ENCODE results near the gene PSMB10.

PSMB10 gene

DNA sequence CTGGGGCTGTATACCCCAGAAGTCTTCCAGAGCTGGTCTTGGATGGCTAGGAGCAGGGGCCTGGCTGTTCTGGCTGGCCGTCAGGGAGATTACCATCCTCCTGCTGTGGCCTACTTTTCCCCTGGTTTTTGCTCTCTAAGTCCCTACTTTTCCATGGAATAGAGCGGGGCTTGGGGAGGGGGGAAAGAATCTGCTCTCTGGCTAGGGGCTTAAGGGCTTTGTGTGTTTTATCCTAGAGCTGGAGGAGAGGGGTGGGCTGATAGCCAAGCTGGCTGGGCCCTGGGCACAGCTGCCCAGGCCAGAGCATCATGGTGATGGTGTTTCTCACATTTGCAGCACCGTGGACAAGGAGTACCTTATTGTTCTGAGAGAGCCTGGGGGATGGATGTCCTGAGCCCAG is 48.3 kb downstream of the PSMB10 start:
- no peak for DNase-seq

DNA sequence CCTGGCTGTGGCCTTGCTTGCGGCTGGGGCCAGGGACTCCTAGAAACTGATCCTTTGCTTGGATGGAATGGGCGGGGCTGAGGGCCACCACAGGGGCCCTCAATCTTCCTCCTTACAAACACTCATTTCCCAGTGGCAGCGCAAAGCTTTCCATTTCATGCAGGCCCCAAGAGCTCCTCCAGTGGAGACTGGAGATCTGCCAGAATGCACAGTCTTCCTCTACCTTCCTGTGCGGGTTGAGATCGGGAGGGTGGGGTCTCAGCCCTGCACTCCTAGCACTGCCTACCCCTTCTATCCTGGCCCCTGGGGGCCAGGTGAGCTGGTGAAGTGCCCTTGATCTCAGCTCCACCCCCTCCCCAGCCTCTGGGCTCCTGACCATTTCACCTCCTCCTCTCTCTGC is 50.3 kb downstream of the PSMB10 start:
- DNase-seq: no peak

DNA sequence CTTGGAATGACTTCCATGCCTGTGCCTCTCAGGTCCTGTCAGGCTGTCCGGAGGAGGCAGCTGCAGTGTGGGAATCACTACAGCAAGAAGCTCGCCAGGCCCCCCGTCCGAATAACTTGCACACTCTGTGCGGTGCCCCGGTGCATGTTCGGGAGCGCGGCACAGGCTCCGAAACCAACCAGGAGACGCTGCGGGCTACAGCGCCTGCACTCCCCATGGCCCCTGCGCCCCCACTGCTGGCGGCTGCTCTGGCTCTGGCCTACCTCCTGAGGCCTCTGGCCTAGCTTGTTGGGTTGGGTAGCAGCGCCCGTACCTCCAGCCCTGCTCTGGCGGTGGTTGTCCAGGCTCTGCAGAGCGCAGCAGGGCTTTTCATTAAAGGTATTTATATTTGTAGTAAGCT is 50.7 kb downstream of the PSMB10 start:
- no peak for DNase-seq

DNA sequence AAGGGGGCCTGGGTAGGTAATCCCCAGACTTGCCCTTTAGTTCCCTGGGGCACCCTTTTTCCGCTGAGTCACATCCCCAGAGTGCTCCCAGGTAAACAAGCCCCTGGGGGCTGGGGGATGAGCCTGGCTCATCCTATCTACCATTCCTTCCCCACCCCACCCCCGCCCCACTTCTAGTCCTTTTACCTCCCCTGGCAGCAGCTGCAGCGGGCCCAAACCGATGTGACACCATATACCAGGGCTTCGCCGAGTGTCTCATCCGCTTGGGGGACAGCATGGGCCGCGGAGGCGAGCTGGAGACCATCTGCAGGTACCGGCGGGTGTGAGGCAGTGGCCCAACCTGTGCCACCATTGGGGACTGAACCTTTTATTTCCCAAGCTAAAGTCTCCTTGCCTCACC is 51.1 kb downstream of the PSMB10 start:
- no peak for DNase-seq

DNA sequence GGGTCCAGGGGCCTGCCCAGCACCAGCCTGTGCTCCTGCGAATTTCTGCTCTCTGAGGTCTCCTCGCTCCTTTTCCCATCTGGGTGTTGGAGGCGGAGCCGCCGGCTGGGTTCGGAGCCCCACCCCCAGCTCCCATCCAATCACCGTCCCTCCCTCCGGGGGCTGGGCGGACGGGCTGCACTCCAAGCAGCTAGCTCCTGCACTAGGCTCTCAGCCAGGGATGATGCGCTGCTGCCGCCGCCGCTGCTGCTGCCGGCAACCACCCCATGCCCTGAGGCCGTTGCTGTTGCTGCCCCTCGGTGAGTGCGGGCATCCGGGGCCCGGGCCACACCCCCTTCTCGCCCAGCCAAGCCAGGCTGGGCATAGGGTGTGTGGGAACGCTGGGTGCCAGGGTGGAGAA is 52.0 kb downstream of the PSMB10 start, which contains the start of gene NRN1L:
TSS of gene NRN1L (plus strand) at position 202 of the 400 bp plus-strand sequence. CDS start at position 221, 19 bp downstream.
- no peak for DNase-seq
